ENCODE data around the gene ROBO1.
"Not testable (repeated sequence)": the region's sequence is repeated elsewhere in the genome, so short reads cannot be mapped to it uniquely, and the experiment has no call there.

ROBO1 gene

DNA sequence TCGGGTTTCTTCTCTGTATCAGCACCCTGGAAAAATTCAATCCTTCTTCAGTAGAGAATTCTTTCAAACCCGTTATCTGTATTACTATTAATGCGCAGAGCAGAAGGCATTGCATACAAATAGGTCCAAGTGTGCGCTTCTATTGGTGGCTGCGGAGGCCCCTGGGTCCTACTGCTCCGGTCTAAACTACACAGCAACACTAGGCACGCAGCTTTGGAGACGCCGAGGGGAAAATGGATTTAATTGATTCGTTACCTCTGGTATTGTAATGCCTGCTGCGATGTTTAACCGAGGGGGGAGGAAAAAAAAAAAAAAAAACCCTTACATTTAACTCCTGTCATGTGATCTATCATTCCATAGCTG lies at the start of gene ROBO1:
Gene ROBO1, minus strand, starts transcription at position 94 of the 363 bp plus-strand sequence.
- DNase-seq = no peak

GRCh38 chr3:79817224-79817623 lies 49.4 kb upstream of the ROBO1 start:
- no peak for DNase-seq

- DNase-seq = no peak
Measured at GRCh38 chr3:79815478-79815877, 47.7 kb upstream of the ROBO1 start.

DNA sequence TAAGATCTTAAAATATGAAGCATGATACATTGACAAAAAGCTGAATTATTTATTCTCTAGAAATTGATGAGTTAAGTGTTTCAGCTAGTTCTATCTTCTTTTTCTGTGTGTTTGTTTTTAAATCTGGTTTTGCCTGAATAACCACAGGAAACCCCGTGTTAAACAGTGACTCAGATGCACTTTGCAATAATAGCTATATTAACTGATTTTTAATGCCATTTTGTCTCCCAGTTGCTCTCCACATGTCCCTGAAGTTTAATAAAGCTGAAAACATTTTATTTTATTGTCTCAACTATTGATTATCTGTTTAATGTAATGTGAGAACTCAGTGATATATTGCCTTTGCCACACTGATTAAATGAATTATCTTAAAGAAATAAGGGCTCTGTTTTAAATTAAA lies 42.8 kb upstream of the ROBO1 start:
- DNase-seq = no peak

- no peak for DNase-seq
Measured at GRCh38 chr3:79810092-79810491, 42.3 kb upstream of the ROBO1 start.

DNA sequence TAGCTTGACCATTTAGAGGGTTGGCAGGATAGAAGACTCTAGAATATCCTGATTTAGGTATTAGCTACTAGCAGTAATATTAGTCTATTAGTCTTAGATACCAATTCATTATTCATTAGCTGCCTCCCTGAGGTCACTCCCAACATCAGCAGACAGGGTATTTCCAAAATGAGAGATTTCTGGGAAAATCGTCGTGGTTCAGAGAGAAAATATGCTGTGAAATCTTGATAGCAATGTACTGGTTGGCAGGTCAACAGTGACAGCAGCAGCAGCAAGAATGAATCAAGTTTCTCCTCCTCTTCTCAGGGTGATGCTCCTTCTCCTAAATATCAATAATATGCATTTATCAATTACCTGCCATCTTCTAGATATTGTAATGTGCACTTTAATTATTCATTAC lies 41.3 kb upstream of the ROBO1 start:
- no peak for DNase-seq

GRCh38 chr3:79808515-79808914 lies 40.7 kb upstream of the ROBO1 start:
- no peak for DNase-seq

DNA sequence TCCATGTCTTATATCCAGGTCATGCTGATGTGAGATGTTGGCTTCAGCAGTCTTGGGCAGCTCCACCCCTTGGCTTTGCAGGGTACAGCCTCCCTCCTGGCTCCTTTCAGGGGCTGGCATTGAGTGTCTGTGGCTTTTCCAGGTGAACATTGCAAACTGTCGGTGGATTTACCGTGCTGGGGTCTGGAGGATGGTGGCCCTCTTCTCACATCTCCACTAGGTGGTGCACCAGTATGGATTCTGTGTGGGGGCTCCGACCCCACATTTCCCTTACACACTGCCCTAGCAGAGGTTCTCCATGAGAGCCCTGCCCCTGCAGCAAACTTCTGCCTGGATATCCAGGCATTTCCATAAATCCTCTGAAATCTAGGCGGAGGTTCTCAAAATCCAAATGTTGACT lies 22.4 kb upstream of the ROBO1 start:
- DNase-seq = not testable (repeated sequence)

DNA sequence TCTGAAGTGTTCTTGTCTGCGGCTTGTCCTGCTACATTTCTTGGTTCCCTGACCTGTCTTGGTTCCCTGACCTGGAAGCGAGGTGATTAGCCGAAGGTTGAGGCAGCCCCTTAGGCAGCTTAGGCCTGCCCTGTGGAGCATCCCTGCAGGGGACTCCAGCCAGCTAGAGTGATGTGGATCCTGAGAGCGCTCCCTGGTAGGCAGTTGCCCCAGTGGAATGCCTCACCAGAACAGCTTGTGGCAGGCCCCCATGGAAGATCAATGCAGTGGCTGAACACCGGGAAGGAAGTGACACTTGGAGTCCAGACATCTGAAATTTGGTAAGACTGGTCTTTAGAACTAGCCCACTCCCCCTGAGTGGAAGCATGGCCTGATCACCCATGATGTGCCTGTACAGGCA lies 5.5 kb upstream of the ROBO1 start:
- no peak for DNase-seq

GRCh38 chr3:79769229-79769628 lies 1.4 kb upstream of the ROBO1 start:
- DNase-seq = no peak

- DNase-seq = no peak
Measured at GRCh38 chr3:79767194-79767904, 449 bp downstream of the ROBO1 start.

DNA sequence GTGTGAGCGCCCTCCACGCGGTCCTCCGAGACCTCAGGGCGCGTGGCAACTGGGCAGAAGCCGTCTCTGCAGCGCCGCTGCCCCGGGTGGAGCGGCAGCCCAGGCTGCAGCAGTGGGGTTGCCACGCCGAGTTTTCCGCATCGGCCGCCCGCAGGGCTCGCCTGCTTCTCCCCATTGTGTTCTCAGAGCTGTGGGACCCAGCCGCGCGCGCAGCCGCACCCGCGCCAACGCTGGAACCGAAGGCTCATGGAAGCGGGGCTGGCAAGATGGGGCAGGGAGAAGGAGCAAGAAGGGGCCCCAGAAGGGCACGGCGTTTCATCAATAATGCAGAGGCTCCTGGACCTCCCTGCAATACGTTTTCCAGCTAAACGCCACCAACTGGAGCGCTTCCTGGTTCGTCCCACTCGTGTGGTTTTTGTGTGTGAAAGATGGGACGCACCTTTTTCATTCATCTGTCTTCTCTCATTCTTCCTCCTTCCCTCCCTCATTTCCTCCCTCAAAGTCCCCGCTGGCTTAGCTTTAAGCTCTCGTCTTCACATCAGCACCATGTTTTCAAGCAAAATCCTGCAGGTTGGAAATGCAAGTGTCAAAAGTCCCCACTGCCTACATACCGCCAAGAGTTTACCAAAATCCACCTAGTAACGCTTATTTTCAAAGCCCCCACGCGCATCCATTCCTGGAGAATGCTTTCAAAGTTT lies 1.2 kb downstream of the ROBO1 start:
- DNase-seq = no peak

- DNase-seq = no peak
Measured at GRCh38 chr3:79765911-79766310, 1.9 kb downstream of the ROBO1 start.

DNA sequence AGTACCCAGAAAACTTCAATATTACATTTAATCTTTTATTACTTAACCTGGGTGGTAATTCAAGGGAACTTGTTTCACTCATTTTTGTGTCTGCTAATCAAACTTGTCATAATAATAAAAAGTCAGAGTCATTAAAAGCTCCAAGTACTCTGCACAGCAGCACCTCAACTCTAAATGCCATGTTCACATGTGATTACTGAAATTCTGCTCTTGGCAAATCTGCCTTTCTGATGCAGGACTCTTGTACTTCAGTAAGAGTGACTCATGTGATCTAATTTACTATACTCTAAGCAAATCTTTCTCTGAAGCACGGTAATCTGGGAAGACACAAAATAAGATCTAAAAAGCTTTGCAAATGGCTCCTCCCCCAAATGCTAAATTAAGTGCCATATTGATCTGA lies 6.4 kb downstream of the ROBO1 start:
- DNase-seq = no peak

DNA sequence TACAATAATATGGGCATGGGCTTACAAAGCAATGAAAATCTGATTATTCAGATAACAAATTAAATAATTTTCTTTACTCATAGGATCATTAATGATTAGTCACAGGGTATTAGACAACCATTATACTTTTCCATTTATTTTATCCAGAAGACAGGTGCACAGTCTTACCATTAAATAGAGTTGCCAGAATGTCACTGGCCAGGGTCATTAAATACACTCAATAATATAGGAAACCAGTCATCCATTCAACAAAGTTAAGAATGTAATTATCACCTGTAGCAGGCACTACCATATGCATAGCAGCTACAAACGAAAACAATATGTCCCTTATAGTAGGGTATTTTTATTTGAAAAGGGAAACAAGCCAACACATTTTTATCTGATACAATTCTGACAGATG lies 16.1 kb downstream of the ROBO1 start:
- DNase-seq = no peak

- DNase-seq = no peak
Measured at GRCh38 chr3:79737530-79737929, 30.3 kb downstream of the ROBO1 start.

DNA sequence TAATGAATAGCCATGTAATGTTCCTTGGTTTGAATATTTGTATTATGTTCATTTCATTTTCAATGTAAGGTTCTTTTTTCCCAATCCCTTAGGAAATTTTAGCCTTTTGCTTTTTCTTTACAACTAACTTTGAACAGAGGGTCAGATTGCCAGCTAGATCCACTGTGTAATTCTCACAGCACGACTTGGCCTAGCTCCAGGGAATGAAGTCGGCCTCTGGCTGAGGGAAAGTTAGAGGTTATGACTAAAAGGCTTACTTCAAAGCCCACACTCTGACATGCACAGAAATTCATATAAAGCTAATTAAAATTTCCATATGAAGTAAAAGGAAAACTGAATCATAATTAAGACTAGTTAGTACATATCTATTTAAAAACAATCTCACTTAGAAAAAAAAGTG lies 38.7 kb downstream of the ROBO1 start:
- no peak for DNase-seq

DNA sequence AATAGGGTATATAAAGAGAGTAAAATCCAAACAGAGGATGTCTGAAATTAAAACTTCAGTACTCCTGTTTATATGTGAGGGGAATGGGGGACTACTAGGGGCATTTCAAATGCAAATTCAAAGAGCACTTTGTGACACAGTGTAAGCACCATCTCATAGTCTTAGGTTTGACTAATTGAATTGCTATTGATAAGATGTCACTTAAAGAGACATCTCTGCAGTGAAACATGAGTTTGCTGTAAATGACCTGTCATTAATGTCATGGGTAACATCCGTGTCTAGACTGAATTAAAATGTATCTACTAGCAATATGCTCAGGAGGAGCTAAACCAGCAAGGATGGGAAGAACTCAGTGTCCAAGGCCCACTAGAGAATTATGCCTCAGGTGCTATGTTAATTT lies 41.0 kb downstream of the ROBO1 start:
- DNase-seq = no peak

GRCh38 chr3:79724206-79724605 lies 43.6 kb downstream of the ROBO1 start:
- DNase-seq = no peak

- DNase-seq = no peak
Measured at GRCh38 chr3:79690072-79690471, 77.7 kb downstream of the ROBO1 start.

GRCh38 chr3:79685108-79685507 lies 82.7 kb downstream of the ROBO1 start:
- DNase-seq = no peak

GRCh38 chr3:79684041-79684440 lies 83.8 kb downstream of the ROBO1 start:
- no peak for DNase-seq

GRCh38 chr3:79672731-79673130 lies 95.1 kb downstream of the ROBO1 start:
- no peak for DNase-seq

- DNase-seq = no peak
Measured at GRCh38 chr3:79672075-79672474, 95.7 kb downstream of the ROBO1 start.

GRCh38 chr3:79670178-79670577 lies 97.6 kb downstream of the ROBO1 start:
- DNase-seq = no peak
